Right ventricle myocardium inferior (tissue), 1 donor: ENCODE measurements around the gene VASH2. TPM values are rescaled to one million over a fixed set of nuclear protein-coding genes. Genes with fewer than 3 reads are reported as not detected.
"Not testable (repeated sequence)": the region's sequence is repeated elsewhere in the genome, so short reads cannot be mapped to it uniquely, and the experiment has no call there.

ENCODE experiments used
- ATAC-seq: fragments of 200-7000 bp; cut with Tn5 transposase; one replicate; pipeline ENCODE4 v1.9.1; 2020; ENCODE audit warnings: mild to moderate bottlenecking, moderate library complexity
- DNase-seq: peaks from one replicate; pipeline ENCODE4 v3.0.0; 2021; ENCODE audit errors: missing footprints
- intact Hi-C: fragments of 100-400 bp; cut with DNase I; formaldehyde crosslinking; loops from one replicate; pipeline ENCODE4 v1.11.0; 2022
- total RNA-seq: library from RNA; stranded (reverse); fragmentation: NEBNext Ultra II Directional; extraction: Animal tissue kit (Norgen Biotek cat#: 25700); gene quantifications from one replicate; pipeline ENCODE4 v1.2.1, GENCODE V29; 2021
- donor health status: DM: no; HTN: yes; CAD: no; lungs with severe emphysema.

Gene VASH2
- total RNA-seq, 1 donor from 2014 or later: 1.4 TPM

DNA sequence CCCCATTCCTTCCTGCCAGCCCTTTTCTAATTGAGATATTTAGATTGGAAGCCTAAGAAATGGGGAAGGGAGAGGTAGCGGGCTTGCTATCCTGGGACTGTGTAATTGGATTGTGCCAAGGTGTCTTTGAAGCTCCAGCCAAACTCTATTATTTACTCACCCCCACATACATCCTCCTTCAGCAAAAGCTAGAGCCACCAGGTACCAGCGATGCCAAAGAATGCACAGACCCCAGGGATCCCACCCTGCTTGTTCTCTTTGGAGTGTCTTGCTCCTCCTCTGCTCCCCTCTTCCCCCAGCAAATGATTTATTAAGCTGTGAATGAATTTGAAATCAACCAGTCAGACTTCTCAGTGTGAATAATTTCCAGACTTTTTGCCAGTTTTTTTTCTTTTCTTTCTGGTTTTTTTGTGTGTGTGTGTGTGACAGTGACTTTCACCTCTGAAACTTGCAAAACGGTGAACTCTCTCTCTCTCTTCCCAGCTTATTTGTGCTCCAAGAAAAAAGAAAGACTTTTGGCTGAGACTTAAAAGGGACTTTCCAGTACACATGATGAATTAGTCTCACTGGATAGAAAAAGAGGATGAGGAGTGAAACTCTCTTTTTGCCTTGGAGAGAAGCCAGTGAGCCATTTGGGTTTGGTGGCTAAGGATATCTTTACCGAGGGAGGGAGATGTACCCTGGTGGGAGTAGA lies 1.8 kb downstream of the VASH2 start:
- DNase-seq (no peak), ATAC-seq (no peak)
- intact Hi-C loops: loop anchor here (2.0 kb wide), 1 partner anchor 27 kb away; no protein-coding TSS in a partner anchor

DNA sequence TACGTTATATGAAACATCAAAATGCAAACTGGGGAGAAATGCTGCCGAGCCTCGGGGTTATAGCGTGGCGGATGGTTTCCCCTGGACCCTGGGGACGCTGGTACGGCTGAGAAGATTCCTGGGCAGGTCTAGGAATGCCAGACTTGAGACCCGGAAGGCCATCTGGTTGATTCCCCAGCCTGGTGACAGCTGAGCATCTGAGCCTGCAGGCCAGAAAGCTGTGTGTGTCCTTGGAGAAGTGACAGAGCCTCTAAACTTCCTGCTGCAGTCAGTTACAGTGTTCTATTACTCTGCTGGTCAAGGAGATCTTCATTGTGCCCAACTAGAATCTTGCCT lies 2.3 kb downstream of the VASH2 start:
- DNase-seq (no peak), ATAC-seq (no peak)
- intact Hi-C loops: no loop called here

DNA sequence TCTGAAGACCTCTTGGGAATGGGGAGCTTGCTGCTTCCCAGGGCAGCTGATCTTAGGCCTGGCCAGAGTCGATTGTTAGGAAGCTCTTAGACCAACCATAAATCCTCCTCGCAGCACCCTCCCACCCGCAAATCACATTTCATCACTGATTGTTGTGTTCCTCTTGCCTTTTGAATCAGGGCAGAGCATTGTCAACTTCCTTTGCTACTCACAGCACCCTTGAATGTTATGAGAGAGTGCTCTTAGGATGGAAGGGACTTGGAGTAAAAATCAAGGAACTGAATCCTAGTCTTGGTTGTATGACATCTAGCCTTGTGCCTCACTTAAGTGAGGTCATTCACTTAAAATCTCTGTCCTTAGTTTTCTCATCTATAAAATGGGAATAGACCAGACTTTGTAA lies 3.0 kb downstream of the VASH2 start:
- no peak for ATAC-seq
- intact Hi-C loops: no loop called here
- no peak for DNase-seq

DNA sequence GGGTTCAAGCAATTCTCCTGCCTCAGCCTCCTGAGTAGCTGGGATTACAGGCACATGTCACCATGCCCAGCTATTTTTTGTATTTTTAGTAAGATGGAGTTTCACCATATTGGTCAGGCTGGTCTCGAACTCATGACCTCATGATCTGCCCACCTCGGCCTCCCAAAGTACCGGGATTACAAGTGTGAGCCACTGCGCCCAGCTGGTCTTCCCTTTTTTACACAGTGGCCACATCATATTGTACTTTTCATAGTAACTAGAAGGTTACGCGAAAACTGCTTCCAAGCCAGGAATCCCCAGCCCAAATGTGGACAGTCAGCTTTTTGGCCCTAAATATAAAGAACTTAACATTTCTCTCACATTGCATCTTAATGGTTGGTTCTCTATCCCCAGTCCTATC lies 4.2 kb downstream of the VASH2 start:
- no peak for DNase-seq
- ATAC-seq: no peak
- intact Hi-C loops: no loop called here

DNA sequence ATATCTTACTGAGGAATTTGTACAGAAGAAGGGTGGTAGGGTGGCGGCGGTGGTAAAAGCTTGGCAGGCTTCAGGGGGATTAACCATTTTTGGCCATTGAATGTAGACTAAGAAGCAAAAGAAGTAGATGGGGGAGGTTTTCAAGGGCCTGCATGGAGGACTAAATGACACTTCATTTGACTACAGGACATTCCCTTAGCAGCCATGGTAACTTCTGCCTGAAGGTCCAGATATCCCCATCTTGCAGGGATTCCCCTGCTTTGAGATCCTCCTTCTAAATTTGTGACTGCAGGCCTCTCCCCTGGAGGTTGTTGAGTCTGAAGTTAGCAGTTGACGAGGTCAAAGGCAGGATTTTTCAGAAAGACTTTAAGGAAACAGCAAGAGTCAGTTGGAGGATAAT lies 4.8 kb downstream of the VASH2 start:
- DNase-seq (no peak), ATAC-seq (no peak)
- intact Hi-C loops: no loop called here

DNA sequence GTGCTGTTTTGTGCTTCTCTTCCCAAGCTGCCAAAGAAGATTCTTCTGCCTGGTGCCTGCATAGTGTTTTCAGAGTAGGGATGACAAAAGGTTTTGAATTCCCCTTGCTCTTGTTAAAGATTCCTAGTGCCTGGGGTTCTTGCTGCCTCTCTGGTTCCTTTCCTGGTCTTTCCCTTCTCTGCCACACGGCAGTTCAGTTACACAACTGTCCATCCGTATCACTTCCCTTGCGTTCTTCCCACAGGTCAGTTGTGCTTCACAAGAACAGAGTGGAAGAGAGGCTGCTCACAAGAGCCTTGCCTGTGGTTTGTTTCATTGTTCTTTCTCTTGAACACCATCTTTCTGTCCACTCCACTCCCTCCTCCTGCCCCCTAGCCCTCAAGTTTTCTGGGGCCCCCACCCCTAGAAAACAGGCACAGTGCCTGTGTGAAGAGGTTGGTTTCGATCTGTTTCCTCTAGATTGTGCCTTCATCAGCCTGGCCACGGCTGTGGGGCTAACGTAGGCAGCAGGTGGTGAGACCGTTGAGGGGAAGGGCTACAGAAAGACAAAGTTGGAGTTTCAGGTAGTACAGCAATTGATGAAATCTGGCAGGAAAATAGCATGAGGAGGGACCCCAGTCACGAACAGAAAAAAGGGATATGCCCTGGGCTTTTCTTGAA lies 5.8 kb downstream of the VASH2 start:
- ATAC-seq: no peak
- no peak for DNase-seq
- intact Hi-C loops: no loop called here

DNA sequence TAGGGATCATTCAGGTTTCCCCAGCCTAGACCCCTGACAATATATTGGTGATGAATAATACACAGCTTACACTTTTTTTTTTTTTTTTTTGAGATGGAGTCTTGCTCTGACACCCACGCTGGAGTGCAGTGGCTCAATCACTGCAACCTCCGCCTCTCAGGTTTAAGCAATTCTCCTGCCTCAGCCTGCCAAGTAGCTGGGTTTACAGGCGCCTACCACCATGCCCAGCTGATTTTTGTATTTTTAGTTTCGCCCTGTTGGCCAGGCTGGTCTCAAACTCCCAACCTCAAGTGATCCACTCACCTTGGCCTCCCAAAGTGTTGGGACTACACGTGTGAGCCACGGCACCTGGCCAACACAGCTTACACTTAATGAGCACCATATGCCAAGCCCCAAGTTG lies 7.2 kb downstream of the VASH2 start:
- no peak for DNase-seq
- ATAC-seq: no peak
- intact Hi-C loops: no loop called here

DNA sequence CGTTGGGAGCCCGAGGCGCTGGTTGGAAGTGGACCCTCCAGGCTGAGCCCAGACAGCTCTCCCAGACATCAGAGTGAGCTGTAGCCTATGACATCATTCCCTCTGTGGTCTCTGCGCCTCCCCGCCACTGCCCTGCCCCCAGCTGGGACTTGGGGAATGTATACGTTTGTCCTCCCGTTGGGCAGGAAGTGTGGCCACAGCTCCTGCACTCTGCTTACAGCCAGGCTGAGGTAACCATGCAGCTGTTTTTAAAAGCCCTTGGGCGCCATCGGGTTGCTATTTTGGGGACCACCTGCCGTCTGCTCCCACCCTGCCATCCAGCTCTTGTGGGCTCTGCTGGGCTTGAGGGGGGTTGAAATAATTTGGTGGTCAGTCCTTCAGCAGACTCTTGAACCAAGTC lies 7.8 kb downstream of the VASH2 start:
- intact Hi-C loops: no loop called here
- no peak for ATAC-seq

DNA sequence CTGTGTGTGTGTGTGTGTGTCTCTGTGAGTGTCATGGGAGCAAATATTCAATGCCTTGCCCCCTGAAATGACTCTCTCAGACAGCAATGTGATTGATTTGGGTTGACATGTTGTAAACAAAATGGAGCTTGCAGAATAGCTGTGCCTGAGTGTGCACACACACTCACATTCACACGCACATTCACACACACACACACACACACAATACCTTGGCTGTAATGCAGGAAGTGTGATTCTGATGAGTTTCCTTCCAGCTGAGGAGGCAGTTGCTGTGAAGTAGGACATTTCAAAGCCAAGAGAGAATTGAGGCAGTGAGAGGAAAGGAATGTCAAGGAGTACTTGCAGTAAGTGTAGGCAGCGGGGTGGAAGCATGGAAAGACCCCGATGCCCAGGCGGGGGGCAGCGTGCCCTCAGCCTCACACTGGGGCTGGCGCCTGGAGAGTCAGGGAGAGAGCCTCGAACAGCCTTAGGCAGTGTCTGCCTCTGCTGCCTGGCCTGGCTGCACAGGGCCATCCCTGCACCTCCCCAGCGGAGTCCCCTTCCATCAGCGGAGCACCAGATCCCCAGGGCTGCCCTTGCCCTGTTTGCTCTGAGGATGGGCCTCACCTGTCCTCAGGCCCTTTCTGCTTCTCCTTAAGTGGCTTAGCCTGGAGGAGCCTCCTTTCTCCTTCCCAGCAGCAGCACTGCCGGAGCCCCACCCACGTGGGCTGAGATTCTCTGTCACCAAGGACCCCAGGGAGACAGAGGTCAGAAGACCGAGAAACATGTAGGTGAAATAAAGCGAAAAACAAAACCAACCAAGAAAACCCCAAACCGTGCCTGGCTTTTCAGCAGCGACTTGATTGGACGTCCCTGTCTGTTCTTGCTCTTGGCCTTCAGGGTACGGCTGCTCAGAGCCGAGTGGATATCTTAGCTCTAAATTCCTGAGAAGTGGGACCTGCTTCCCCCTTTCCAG lies 9.2 kb downstream of the VASH2 start:
- ATAC-seq (no peak), DNase-seq (no peak)
- intact Hi-C loops: no loop called here

More for the DNA sequence above, 7.8 kb downstream of the VASH2 start:
- DNase-seq: no peak

DNA sequence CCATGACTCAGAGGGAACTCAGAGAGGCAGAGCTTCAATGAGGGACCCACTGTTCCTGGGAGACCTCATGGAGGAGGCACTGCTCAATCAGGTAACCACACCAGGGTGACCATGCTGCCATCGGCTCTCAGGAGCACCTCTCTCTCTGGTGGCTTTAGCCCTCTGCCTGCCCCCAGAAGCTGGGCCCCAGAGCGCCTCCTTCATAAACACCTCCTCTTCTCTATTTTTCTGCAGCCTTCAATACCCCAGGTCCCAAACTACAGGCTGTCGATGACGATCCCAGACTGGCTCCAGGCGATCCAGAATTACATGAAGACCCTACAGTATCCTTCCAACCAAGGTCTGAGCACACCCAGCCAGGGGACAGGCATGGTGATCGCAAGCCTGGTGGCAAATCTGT lies 10.6 kb downstream of the VASH2 start:
- intact Hi-C loops: no loop called here

DNA sequence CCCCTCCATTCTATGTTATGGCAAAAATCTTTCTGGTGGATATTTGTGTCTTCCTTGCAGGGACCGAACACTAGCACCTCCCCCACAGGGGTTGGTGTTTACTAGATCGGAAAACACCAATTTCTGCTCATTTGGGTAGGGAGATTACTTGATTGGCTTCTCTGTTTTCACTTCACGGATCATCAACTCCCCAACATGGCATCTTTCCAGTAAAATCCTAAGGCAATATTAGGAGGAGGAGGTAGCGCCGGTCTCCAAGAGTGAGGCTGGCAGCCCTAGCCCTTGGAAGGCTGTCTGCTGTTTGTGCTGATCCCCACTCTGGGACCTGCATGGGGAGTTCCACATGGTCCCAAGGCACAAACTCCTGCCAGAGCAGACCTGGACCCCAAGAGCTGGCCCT lies 12.2 kb downstream of the VASH2 start:
- DNase-seq (no peak), ATAC-seq (no peak)
- intact Hi-C loops: no loop called here

More for the DNA sequence above, 10.6 kb downstream of the VASH2 start:
- ATAC-seq (no peak), DNase-seq (no peak)

DNA sequence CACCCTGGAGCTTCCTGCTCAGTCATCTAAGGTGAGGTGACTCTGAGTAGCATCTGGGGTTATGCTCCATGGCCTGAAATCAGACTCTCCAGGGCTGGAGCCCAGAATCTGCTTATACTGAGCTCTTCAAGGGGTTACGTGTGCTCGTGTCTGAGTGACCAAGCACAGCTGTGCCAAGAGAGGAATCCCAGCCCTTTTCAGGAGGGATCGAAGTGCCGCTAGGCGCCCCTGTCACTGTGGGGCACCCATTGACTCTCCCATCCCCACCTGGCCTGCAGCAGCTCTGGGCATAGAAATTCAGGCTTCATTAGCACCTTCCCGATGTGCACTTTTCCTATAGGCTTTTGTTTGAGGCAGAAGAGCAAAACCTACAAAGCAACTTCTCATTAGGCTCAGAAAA lies 13.8 kb downstream of the VASH2 start:
- no peak for DNase-seq
- no peak for ATAC-seq
- intact Hi-C loops: no loop called here

DNA sequence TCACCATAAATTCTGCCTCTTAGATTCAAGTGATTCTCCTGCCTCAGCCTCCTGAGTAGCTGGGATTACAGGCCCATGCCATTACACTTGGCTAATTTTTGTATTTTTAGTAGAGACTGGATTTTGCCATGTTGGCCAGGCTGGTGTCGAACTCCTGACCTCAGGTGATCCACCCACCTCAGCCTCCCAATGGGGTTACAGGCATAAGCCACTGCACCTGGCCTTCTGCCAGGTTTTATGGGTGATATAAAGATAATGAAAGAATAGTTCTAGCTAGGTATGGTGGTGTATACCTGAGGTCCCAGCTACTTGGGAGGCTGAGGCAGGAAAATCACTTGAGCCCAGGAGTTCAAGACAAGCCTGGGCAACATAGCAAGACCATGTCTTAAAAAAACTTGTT lies 14.7 kb downstream of the VASH2 start:
- DNase-seq, intact Hi-C loops, ATAC-seq: not testable (repeated sequence)

DNA sequence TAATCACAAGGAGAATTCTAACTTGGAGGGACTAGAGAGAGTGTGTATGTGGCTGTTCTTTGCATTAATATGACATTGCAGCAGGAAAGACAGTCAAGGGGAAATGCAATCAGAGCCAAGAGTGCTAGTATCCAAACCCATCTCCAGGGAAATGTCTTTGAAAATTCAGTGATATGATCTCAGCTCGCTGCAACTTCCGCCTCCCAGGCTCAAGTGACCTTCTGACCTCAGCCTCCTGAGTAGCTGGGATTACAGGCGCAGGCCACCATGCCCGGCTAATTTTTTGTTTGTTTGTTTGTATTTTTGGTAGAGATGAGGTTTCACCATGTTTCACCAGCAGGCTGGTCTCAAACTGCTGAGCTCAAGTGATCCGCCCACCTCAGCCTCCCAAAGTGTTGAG lies 16.3 kb downstream of the VASH2 start:
- ATAC-seq (no peak), DNase-seq (no peak)
- intact Hi-C loops: no loop called here

DNA sequence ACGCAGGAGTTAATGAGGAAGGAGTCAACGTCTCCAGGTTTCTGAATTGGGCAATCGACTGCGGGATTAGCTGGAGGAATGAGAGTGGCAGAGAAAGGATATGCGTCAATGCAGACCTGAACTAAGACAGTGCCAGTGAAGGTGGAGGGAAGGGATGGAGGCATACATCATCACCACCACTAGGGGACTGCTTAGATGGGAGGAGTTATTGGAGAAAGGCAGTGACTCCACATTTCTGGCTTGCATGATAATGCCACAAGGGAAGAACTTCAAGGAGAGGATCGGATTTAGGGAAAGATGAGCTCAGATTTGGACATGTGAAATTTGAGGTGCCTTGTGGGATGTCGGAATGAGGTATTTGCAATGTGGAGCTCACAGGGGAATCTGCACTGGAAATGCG lies 17.5 kb downstream of the VASH2 start:
- DNase-seq (no peak), ATAC-seq (no peak)
- intact Hi-C loops: no loop called here

DNA sequence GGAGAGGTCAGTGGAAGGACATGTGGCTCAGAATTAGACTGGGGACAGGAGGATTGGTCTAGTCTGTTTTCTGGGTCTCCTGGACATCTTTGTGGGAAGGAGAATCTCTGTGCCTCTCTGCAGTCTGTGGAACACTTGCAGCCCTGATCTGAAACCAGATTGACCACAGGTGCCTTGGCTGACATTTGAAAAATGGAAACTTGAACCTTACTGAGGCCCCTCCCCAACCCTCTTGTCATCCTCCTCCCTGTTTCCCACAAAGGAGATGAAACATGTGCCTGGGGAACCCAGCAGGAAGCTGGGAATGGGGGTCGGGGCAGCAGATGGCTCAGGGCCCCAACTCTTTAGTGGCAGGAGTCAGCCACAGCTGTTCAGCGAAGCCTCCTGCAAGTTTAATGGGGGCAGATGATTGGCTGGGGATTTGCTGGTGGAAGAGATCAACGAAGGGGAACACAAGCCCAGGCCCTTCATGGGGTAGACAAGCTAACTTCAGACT lies 18.1 kb downstream of the VASH2 start:
- intact Hi-C loops: no loop called here
- ATAC-seq (no peak), DNase-seq (no peak)

DNA sequence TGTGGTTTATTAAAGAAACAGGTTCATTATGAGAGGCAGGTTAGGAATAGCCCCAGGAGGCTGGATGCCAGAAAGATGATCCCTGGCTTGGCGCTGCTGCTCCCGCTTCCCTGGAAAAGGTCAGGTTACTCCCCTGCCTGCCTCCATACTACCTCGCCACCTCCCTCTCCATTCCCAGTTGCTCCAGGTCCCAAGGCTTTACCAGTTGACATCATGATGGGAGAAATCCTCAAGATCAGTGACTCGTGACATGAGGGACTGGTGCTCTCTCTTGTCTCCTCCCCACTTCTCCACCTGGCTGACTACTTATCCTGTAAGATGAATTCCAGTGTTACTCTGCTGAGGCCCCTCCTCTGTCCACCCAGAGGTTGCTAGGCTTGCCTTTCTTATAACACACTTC lies 19.7 kb downstream of the VASH2 start:
- DNase-seq (no peak), ATAC-seq (no peak)
- intact Hi-C loops: no loop called here

DNA sequence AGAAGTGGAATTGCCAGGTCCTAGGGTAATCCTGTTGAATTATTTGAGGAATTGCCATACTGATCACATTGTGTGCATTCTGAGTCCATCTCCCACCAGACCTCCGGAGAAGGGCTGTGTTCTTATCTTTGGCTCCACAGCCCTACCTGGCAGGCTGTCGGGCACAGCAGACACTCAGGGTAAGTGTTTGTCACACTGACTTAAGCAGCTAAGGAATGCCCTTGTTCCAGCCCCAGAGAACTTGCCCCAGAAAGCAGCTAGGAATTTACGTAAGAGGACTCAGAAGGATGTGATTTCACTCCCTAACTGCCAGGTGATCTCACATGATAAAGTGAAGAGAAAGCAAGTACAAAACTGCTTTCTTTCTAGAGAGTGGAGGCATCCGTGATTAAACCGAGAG lies 21.0 kb downstream of the VASH2 start:
- DNase-seq (no peak), ATAC-seq (no peak)
- intact Hi-C loops: no loop called here

DNA sequence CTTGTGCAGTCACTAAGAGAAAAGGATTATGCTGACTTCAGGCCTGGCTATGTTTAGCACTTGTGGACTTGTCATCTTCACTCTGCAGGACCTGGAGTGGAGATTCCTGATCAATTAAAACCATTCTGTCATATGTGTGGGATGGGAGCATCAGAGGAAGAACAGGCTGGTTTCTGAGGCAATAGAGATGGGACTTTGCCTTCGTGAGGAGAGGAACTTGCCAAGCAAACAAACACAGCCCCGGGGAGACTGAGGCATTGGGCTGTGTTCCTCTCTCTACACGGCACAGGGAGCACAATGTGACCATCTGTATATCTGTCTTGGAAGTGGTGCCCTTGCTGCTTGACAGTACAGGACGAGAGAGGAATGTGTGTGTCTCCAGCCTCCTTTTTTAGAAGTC lies 23.1 kb downstream of the VASH2 start:
- ATAC-seq (no peak), DNase-seq (no peak)
- intact Hi-C loops: no loop called here

DNA sequence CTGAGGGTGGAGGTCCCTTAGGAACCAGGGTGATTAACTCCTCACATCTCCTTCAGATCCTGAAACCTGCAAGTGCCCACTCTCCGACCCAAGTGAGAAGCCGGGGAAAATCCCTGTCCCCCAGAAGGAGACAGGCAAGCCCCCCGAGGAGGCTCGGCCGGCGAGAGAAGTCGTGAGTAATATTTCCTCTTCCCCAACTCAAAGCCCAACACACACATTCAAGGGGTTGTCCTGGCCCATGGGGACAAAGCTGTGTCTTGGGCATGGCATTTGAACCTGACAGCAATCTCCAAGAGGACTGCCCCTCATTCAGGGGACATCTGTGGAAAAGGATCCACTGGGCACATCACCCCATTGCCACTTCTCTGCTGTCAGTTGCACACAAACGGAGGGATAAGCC lies 23.6 kb downstream of the VASH2 start:
- ATAC-seq (no peak), DNase-seq (no peak)
- intact Hi-C loops: no loop called here
